HepG2 (cell line): ENCODE data around the gene APOBEC3C. TPM values are rescaled to one million over a fixed set of nuclear protein-coding genes. Genes with fewer than 3 reads are reported as not detected.

ENCODE experiments used
- CEBPB ChIP-seq: IDR thresholded peaks from 2 replicates; pipeline ENCODE4 v1.6.1; 2011; ENCODE audit warnings: low read depth, low read length, improper control_type of control experiment, borderline replicate concordance
- EP300 ChIP-seq, 3 experiments: sonication (generic) in 1 of 3; formaldehyde crosslinking in 1 of 3; IDR thresholded peaks; 2 replicates each; pipeline versions ENCODE4 v1.5.1 to v1.6.1; 2011 to 2020; ENCODE audit warnings: low read depth in 2 of 3, low read length in 2 of 3, borderline replicate concordance in 1 of 3, improper control_type of control experiment in 1 of 3, mild to moderate bottlenecking in 1 of 3, missing genetic modification reagents in 1 of 3, moderate library complexity in 1 of 3
- ETV5 ChIP-seq: IDR thresholded peaks from 2 replicates; pipeline ENCODE4 v1.6.1; 2018; ENCODE audit warnings: missing biosample characterization, missing genetic modification reagents, inconsistent platforms, borderline replicate concordance
- GTF3A ChIP-seq: sonication (generic); formaldehyde crosslinking; conservative IDR thresholded peaks from 2 replicates; pipeline ENCODE4 v1.4.0; 2020; ENCODE audit warnings: mild to moderate bottlenecking, missing genetic modification reagents
- NCOA2 ChIP-seq: sonication (generic); formaldehyde crosslinking; IDR thresholded peaks from 2 replicates; pipeline ENCODE4 v1.8.0; 2022; ENCODE audit warnings: inconsistent platforms
- NCOA5 ChIP-seq: sonication (generic); formaldehyde crosslinking; IDR thresholded peaks from 2 replicates; pipeline ENCODE4 v1.4.0; 2020; ENCODE audit warnings: missing genetic modification reagents
- NR1H2 ChIP-seq: sonication (generic); formaldehyde crosslinking; IDR thresholded peaks from 2 replicates; pipeline ENCODE4 v1.8.1; 2022; ENCODE audit warnings: low read depth, missing genetic modification reagents, borderline replicate concordance
- POLR2AphosphoS5 ChIP-seq: IDR thresholded peaks from 2 replicates; pipeline ENCODE4 v1.6.1; 2012; ENCODE audit warnings: low read depth, low read length
- POLR2G ChIP-seq: fragments of 200-400 bp; formaldehyde crosslinking; IDR thresholded peaks from 2 replicates; pipeline ENCODE4 v1.6.1; 2018; ENCODE audit warnings: mild to moderate bottlenecking, low read depth, low read length, moderate library complexity
- SMAD9 ChIP-seq: sonication (generic); formaldehyde crosslinking; IDR thresholded peaks from 2 replicates; pipeline ENCODE4 v1.5.1; 2020; ENCODE audit warnings: mild to moderate bottlenecking, missing genetic modification reagents
- TRIM24 ChIP-seq: sonication (generic); formaldehyde crosslinking; IDR thresholded peaks from 2 replicates; pipeline ENCODE4 v1.8.0; 2022; ENCODE audit warnings: mild to moderate bottlenecking, missing genetic modification reagents
- ZNF296 ChIP-seq: sonication (generic); formaldehyde crosslinking; conservative IDR thresholded peaks from 2 replicates; pipeline ENCODE4 v1.5.0; 2020; ENCODE audit warnings: mild to moderate bottlenecking, missing genetic modification reagents
- ZNF317 ChIP-seq: sonication (generic); formaldehyde crosslinking; IDR thresholded peaks from 2 replicates; pipeline ENCODE4 v1.5.0; 2020; ENCODE audit warnings: mild to moderate bottlenecking, missing genetic modification reagents
- ZNF33B ChIP-seq: sonication (generic); formaldehyde crosslinking; IDR thresholded peaks from 2 replicates; pipeline ENCODE4 v1.5.1; 2020; ENCODE audit warnings: mild to moderate bottlenecking, missing genetic modification reagents
- polyA plus RNA-seq, 8 experiments: library from polyadenylated mRNA; depleted of rRNA in 3 of 8; stranded (reverse) in 7 of 8; unstranded in 1 of 8; fragments of >200 nt; fragmentation: Illumina TruSeq in 4 of 8; extraction: Trizol in 4 of 8; gene quantifications; 2 replicates each; pipeline versions ENCODE4 v1.2.1 to v1.2.3, GENCODE V29; 2011 to 2016; ENCODE audit warnings: low read depth in 4 of 8, missing spikeins in 1 of 8, mixed read lengths in 1 of 8; ENCODE audit not compliant: insufficient read depth in 1 of 8
- total RNA-seq, 5 experiments: library from RNA; depleted of rRNA; stranded (reverse); fragments of >200 nt; fragmentation: Illumina TruSeq; extraction: Trizol; gene quantifications; 2 replicates each; pipeline ENCODE4 v1.2.3, GENCODE V29; 2016; ENCODE audit warnings: low read depth in 1 of 5
- TF ChIP-seq, protein P1 (sequence below), 2 experiments: fragments of 450-650 bp in 1 of 2; sonication (generic) in 1 of 2; formaldehyde crosslinking; IDR thresholded peaks; 2 replicates each; pipeline versions ENCODE4 v1.5.0 to v1.8.0; 2020 to 2022; ENCODE audit warnings: mild to moderate bottlenecking in 1 of 2, missing genetic modification reagents in 1 of 2
- TF ChIP-seq, protein P2 (sequence below): sonication (generic); formaldehyde crosslinking; IDR thresholded peaks from 2 replicates; pipeline ENCODE4 v1.5.0; 2020; ENCODE audit warnings: mild to moderate bottlenecking, low read depth, missing genetic modification reagents, borderline replicate concordance
- TF ChIP-seq, protein P3 (sequence below): IDR thresholded peaks from 2 replicates; pipeline ENCODE4 v1.6.1; 2012; ENCODE audit warnings: inconsistent platforms
- TF ChIP-seq, protein P4 (sequence below): sonication (generic); formaldehyde crosslinking; IDR thresholded peaks from 2 replicates; pipeline ENCODE4 v1.5.1; 2020; ENCODE audit warnings: mild to moderate bottlenecking, missing genetic modification reagents
- TF ChIP-seq, protein P5 (sequence below): sonication (generic); formaldehyde crosslinking; IDR thresholded peaks from 2 replicates; pipeline ENCODE4 v1.4.0; 2020; ENCODE audit warnings: missing genetic modification reagents

Gene APOBEC3C
- total and polyA plus RNA-seq, 2 of the 13 experiments (the other 11 are each of a cell fraction or from before 2014, with no cell fraction given): 8.9 to 27.6 TPM

DNA sequence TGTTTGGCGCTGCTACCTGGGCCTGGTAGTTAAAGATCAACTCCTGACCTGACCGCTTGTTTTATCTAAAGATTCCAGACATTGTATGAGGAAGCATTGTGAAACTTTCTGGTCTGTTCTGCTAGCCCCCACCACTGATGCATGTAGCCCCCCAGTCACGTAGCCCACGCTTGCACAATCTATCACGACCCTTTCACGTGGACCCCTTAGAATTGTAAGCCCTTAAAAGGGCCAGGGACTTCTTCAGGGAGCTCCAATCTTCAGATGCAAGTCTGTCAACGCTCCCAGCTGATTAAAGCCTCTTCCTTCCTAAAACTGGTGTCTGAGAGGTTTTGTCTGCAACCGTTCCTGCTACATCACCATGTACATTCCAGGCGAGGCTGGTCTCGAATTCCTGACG is 41.6 kb downstream of the APOBEC3C start (continued):
- TF ChIP-seq POLR2AphosphoS5 (no peak), ZNF296 (CRISPR knock-in tag) (no peak), NCOA5 (CRISPR knock-in tag) (no peak), NCOA2 (CRISPR knock-in tag) (no peak), TRIM24 (CRISPR knock-in tag) (peak; percentile 84; the same call in 1 of the 2 replicates), EP300 (IDR thresholded peaks at IDR 0.05; ENCODE audit: low read depth in 2 of 2, low read length in 2 of 2) (0 out of 4 replicates have a peak, but pooled peaks of 1 of the 2 experiments have one; percentile 31), EP300 (CRISPR knock-in tag; IDR thresholded peaks at IDR 0.05; ENCODE audit: borderline replicate concordance) (no peak), ZNF33B (CRISPR knock-in tag) (no peak), ETV5 (CRISPR knock-in tag) (no peak), NR1H2 (CRISPR knock-in tag) (no peak), SMAD9 (no peak), CEBPB (0 out of 2 replicates have a peak, but pooled peaks have one; percentile 14), GTF3A (no peak), POLR2G (no peak), ZNF317 (CRISPR knock-in tag) (0 out of 2 replicates have a peak, but pooled peaks have one; percentile 42)
- TF ChIP-seq, protein P1, sequence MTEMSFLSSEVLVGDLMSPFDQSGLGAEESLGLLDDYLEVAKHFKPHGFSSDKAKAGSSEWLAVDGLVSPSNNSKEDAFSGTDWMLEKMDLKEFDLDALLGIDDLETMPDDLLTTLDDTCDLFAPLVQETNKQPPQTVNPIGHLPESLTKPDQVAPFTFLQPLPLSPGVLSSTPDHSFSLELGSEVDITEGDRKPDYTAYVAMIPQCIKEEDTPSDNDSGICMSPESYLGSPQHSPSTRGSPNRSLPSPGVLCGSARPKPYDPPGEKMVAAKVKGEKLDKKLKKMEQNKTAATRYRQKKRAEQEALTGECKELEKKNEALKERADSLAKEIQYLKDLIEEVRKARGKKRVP (CRISPR knock-in tag; IDR thresholded peaks at IDR 0.05): no peak
- TF ChIP-seq, protein P2, sequence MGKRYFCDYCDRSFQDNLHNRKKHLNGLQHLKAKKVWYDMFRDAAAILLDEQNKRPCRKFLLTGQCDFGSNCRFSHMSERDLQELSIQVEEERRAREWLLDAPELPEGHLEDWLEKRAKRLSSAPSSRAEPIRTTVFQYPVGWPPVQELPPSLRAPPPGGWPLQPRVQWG (CRISPR knock-in tag): no peak
- TF ChIP-seq, protein P3, sequence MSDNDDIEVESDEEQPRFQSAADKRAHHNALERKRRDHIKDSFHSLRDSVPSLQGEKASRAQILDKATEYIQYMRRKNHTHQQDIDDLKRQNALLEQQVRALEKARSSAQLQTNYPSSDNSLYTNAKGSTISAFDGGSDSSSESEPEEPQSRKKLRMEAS: no peak
- TF ChIP-seq, protein P4, sequence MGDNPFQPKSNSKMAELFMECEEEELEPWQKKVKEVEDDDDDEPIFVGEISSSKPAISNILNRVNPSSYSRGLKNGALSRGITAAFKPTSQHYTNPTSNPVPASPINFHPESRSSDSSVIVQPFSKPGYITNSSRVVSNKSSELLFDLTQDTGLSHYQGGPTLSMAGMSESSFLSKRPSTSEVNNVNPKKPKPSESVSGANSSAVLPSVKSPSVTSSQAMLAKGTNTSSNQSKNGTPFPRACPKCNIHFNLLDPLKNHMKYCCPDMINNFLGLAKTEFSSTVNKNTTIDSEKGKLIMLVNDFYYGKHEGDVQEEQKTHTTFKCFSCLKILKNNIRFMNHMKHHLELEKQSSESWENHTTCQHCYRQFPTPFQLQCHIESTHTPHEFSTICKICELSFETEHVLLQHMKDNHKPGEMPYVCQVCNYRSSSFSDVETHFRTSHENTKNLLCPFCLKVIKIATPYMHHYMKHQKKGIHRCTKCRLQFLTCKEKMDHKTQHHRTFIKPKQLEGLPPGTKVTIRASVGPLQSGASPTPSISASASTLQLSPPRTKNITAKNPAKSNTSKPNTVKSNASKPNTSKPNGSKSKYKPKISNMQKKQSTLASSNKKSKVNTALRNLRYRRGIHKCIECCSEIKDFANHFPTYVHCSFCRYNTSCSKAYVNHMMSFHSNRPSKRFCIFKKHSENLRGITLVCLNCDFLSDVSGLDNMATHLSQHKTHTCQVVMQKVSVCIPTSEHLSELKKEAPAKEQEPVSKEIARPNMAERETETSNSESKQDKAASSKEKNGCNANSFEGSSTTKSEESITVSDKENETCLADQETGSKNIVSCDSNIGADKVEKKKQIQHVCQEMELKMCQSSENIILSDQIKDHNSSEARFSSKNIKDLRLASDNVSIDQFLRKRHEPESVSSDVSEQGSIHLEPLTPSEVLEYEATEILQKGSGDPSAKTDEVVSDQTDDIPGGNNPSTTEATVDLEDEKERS: peak; percentile 56; the same call in 1 of the 2 replicates
- TF ChIP-seq, protein P5, sequence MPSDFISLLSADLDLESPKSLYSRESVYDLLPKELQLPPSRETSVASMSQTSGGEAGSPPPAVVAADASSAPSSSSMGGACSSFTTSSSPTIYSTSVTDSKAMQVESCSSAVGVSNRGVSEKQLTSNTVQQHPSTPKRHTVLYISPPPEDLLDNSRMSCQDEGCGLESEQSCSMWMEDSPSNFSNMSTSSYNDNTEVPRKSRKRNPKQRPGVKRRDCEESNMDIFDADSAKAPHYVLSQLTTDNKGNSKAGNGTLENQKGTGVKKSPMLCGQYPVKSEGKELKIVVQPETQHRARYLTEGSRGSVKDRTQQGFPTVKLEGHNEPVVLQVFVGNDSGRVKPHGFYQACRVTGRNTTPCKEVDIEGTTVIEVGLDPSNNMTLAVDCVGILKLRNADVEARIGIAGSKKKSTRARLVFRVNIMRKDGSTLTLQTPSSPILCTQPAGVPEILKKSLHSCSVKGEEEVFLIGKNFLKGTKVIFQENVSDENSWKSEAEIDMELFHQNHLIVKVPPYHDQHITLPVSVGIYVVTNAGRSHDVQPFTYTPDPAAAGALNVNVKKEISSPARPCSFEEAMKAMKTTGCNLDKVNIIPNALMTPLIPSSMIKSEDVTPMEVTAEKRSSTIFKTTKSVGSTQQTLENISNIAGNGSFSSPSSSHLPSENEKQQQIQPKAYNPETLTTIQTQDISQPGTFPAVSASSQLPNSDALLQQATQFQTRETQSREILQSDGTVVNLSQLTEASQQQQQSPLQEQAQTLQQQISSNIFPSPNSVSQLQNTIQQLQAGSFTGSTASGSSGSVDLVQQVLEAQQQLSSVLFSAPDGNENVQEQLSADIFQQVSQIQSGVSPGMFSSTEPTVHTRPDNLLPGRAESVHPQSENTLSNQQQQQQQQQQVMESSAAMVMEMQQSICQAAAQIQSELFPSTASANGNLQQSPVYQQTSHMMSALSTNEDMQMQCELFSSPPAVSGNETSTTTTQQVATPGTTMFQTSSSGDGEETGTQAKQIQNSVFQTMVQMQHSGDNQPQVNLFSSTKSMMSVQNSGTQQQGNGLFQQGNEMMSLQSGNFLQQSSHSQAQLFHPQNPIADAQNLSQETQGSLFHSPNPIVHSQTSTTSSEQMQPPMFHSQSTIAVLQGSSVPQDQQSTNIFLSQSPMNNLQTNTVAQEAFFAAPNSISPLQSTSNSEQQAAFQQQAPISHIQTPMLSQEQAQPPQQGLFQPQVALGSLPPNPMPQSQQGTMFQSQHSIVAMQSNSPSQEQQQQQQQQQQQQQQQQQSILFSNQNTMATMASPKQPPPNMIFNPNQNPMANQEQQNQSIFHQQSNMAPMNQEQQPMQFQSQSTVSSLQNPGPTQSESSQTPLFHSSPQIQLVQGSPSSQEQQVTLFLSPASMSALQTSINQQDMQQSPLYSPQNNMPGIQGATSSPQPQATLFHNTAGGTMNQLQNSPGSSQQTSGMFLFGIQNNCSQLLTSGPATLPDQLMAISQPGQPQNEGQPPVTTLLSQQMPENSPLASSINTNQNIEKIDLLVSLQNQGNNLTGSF (CRISPR knock-in tag): no peak
